Measurements from ENCODE around the gene HHIPL1.

DNA sequence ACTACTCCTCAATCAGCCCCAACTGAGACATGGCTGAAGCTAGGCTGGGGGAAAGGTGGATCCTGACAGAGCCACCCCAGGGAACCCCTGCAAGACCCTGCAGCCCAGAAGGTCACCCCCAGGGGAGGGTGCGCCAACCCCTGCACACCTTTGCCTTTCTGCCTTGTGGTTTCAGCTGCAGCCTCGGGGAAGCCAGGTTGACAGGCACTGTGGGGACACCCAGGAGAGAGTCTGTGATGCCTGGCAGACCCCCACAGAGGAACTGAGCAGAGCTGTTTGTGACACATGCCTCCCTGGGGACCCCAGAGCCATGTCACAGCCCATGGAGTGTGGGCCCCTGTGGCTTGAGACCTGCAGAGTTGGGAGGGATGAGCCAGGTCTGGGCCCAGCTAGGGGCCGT is 11.8 kb upstream of the HHIPL1 start:
- TF ChIP-seq, protein P1, sequence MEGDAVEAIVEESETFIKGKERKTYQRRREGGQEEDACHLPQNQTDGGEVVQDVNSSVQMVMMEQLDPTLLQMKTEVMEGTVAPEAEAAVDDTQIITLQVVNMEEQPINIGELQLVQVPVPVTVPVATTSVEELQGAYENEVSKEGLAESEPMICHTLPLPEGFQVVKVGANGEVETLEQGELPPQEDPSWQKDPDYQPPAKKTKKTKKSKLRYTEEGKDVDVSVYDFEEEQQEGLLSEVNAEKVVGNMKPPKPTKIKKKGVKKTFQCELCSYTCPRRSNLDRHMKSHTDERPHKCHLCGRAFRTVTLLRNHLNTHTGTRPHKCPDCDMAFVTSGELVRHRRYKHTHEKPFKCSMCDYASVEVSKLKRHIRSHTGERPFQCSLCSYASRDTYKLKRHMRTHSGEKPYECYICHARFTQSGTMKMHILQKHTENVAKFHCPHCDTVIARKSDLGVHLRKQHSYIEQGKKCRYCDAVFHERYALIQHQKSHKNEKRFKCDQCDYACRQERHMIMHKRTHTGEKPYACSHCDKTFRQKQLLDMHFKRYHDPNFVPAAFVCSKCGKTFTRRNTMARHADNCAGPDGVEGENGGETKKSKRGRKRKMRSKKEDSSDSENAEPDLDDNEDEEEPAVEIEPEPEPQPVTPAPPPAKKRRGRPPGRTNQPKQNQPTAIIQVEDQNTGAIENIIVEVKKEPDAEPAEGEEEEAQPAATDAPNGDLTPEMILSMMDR (IDR thresholded peaks at IDR 0.05; ENCODE audit: control extremely low read depth in 1 of 3, insufficient read depth in 1 of 3, low read depth in 1 of 3, low read length in 3 of 3), result no peak
- TF ChIP-seq SIX5 (IDR thresholded peaks at IDR 0.05; ENCODE audit: low read depth, low read length) (no peak), RAD21 (IDR thresholded peaks at IDR 0.05 in 1 of 2, conservative IDR thresholded peaks at IDR 0.05 in 1 of 2; ENCODE audit: low read depth in 2 of 2, low read length in 2 of 2) (no peak), ZNF274 (IDR thresholded peaks at IDR 0.05; ENCODE audit: borderline replicate concordance, extremely low read depth, low read length) (no peak), CEBPB (IDR thresholded peaks at IDR 0.05; ENCODE audit: low read depth, low read length) (no peak)
- TF ChIP-seq, protein P2, sequence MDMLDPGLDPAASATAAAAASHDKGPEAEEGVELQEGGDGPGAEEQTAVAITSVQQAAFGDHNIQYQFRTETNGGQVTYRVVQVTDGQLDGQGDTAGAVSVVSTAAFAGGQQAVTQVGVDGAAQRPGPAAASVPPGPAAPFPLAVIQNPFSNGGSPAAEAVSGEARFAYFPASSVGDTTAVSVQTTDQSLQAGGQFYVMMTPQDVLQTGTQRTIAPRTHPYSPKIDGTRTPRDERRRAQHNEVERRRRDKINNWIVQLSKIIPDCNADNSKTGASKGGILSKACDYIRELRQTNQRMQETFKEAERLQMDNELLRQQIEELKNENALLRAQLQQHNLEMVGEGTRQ (IDR thresholded peaks at IDR 0.05; ENCODE audit: low read length), result no peak

Data from H1 (cell line).